HUDEP-2 (cell line): Measurements from ENCODE around the gene EXOC6B.

ENCODE experiments used
- DNase-seq, 76 experiments: peaks; one replicate each; lab custom pipeline; 2025; ENCODE audit not compliant: unreplicated experiment in 76 of 76; lab: John Stamatoyannopoulos, UW

The EXOC6B gene

DNA sequence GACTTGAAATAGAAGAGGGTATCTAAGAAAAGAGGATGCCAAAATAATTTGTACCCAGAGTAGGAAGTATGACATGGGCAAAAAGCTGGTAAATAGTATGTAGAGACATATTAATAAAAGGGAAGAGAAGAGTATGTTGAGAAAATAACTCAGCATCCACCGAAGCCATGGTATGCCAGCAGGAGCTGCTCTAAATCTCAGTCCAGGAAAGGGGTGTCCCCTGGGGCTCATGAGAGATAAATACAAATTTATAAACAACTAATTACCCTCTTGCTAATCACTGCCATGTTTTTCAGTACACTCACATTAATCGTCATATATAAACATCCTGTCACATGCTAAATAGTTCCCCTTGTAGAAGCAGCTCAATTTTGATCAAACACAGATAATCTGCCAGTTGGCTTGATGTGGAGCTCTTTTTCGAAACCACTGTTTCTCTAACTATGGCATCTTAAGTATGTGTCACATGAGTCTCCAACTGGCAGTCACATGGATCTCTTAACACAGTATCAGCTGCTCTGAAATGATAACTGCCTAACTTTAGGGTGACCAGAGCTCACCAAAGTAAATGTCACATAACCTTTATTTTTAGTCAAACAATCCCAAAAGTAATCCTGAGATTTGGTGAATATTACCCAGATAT lies 31.9 kb downstream of the EXOC6B start:
- peak in 24 of 76 experiments; percentile 2 to 66 (median 38) for DNase-seq

DNA sequence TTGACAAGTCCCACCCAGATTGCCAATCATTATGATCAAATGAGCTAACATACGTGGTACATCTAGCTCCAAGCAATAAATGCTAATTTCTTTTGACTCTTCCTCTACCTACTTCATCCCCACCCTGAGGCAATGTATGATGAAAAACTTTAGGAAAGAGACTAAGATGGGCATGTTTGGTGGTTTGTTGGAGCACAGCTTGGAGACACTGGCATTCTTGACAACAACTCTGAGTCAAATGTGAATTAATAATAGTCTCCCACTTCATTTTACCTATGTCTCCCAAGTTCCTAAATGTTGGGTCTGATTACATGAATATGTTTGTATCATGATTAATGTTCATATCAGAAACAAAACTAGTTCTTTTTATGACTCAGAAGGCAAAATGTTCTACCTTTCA lies 36.6 kb downstream of the EXOC6B start:
- DNase-seq: no peak

DNA sequence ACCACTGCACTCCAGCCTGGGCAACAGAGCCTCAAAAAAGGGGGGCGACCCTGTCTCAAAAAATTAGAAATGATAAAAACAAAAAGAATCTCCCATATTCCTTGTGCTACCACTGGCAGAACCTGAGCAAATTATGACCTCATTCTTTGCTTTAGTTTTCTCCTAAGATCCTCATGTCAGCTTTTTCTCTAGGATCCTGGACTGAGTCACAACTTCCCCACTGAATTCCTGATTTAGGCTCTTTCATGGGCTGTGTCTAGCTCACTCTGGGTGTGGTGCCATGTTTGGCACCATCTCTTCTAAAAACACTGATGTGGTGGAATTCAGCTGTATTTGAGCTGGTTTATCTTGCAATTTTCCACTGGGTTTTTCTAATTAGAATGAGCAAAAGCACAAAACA lies 37.1 kb downstream of the EXOC6B start:
- no peak for DNase-seq

DNA sequence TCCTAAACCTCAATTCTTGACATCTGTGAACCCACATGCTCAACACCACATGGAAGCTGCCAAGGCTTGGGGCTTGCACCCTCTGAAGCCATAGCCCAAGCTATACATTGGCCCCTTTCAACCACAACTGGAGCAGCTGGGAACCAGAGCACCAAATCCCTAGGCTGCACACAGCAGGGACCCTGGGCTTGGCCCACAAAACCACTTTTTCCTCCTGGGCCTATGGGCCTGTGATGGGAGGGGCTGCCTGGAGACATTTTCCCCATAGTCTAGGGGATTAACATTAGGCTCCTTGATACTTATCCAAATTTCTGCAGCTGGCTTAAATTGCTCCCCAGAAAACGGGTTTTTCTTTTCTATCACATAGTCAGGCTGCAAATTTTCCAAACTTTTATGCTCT lies 40.3 kb downstream of the EXOC6B start:
- DNase-seq: no peak

DNA sequence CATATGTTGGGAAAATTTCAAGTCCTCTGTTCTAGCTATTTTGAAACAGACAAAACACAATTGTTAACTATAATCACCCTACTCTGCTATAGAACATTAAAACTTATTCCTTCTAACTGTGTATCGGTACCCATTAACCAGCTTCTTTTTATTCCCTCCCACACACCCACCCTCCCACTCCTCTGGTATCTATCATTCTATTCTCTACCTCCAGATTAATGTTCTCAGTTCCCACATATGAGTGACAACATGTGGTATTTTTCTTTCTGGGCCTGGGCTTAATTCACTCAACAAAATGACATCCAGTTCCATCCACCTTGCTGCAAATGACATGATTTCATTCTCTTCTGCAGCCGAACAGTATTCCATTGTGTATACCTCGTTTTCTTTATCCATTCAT lies 43.3 kb downstream of the EXOC6B start:
- DNase-seq: no peak

DNA sequence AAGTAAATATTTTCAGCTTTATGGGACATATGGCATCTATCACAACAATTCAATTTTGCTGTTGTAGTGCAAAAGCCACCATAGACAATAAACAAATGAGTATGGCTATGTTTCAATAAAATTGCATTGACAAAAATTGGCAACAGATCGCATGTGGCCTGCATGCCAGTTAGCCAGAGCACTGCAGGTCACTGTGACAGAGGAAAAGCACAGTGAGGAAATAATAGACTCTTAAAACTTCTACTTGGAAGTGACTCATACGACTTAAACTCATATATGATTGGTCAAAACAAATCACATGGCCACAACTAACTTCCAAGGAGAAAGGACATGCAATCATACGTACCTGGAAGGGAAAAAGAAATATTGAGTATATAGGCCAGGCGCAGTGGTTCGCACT lies 44.4 kb downstream of the EXOC6B start:
- DNase-seq: no peak

DNA sequence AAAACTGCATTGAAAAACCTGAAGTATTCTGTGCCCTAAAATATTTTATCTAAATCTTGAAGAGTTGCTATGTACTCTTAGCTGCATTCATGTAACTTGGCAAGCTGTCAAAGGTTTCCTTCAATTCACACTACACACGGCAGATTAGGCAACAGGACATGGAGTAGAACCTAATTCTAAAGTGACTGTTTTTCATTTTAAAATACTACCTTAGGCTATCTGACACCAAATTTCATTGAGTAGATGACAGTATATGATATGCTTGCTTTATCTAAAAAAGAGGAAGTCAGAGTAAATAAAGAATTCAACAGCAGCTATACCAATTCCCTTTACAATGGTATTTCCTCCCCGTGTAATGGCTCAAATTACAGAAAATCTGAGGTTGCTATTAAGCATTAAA lies 45.4 kb downstream of the EXOC6B start:
- peak in 11 of 76 experiments; percentile 4 to 43 (median 20) for DNase-seq

DNA sequence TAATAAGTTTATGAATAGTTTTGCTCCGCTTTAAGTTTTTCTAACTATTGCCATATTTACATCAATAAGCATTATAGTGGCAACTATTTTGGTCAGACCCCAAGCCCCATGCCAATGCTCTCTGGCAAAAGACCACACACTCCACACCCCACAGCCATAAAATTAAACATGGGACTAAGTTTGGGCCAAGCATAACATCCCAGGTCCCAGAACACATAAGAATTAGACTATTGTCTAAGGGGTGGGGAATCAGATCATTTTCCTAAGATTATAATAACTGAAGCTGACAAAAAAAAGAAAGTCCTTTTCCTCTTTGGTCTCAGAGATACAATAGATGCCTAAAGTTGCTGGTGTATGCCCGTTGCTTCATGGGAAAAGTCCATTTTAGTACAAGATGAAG lies 46.3 kb downstream of the EXOC6B start:
- no peak for DNase-seq

DNA sequence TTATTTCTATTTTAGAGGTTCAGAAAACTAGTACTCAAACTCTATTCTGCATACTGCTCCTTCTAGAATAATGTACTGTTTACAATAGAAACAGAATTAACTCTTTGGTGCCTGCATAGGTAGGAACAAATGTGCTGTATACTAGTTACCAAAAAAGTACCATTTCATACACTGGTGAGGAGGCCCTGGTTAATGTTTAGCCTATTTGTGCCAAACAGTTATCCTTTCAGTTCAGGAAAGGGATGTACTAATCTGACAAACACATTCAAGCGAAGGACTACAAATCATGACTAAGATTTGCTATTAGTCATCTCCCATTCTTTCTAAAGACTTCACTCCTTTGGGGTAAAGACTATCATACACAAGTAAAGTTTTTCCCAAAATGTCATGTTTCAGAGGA lies 47.4 kb downstream of the EXOC6B start:
- DNase-seq: no peak

DNA sequence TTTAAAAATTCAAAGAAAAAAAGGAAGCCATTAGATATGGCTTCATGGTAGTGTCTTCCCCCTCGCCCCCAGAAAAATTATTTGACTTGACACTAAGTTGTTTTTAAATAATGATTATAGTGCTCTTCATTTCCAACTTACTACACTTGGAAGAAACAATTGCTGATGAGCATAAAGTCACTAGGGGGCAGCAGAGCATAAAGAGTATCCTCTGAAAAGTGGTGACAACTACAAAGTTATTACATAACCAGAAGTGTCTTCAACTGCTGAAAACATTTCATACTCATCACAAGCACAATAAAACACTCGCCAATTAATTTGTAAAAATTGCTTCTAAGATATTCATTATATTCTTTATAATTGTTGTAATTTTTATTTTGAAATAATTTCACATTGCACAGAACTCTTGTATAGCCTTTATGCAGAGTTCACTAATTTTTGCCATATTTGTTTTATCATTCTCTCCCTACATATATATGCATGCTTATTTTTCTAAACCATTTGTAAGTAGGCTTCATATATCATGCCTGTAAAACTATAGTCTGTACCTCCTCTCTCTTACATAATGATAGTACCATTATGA lies 54.9 kb downstream of the EXOC6B start:
- peak in 46 of 76 experiments; percentile 2 to 71 (median 36) for DNase-seq

DNA sequence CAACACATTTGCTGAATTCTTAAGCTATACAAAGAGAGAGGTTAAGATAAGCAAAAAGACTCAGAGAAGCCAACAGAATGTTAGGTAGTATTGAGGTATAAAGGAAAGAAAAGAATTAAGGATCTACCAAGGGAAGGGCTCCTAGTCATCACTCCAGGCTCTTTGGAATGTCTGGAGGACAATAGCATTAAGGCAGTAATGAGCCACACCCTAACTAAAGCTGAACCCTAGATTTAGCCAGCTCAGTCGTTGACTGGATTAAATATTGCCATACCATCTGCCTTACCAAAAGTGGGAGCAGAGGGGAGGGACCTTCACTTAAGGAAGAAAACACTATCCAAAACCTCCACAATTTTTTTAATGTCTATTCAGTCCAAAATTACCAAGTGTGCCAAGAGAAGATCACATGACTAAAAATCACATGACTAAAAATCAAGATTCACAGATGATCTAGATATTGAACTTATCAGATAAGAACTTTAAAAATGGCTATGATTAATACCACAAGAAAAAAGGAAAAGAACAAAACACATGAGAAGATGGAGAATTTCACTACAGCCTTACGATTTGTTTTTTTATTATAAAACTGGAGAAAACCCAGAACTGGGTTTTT lies 59.7 kb downstream of the EXOC6B start:
- no peak for DNase-seq

DNA sequence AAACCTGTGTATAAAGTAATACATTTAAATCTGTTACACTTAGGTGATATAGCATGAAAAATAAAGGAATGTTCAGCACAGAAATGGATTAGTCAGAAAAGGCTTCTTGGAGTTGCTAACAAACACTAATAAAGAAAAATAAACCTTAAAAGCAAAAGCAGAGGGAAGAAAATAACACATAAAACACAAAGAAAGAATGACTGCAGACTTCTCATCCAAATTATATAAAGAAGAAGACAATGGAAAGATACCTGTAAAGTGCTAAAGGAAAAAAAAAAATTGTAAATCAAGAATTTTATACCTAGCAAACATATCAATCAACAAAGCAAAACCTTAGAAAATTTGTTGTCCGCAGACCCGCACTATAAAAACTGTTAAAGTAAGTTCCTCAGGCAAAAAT lies 63.6 kb downstream of the EXOC6B start:
- no peak for DNase-seq

DNA sequence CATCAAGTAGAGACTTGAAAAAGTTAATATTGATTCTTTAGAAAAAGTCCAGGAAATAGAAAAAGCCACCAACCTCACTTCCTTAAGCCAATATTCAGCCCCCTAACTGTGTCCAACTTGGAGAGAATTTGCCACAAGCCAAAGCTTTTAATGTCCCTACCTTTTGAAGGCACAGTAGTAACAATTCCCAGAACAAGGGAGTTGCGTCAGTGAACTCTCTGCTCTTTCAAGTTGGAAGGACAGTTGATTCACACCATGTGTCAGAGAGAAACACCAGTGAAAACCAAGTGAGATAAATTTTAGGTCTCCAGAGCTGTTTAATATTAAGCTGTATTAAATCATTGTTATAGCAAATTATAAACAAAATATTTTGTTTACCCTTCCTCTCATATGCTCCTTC lies 66.1 kb downstream of the EXOC6B start:
- DNase-seq: no peak

DNA sequence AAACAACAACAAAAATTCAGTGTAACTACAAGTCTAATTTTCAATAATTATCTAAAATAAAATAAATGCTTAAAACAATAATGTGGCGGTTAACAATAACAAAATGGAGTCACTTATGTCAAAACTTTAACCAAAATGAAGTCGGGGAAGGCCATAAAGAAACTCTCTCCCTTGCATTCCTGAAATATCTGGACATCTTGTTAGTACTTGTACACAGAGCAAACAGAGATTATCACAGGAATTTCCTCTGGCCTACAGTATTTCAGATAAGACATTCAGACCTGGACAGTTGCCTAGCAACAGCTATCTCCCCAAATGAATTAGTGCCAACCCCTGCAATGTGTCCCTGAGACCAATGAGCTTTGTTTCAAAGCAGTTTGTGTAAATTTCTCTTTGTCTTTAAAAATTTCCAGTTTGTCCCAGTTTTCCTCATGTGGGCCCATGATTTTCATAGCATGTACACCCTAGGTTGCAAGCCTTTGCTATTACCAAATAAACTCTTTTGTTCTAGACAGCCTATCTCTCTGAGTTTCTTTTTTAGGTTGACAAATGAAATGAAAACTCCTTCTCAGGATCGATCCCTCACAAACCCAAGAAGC lies 68.6 kb downstream of the EXOC6B start:
- peak in 51 of 76 experiments; percentile 1 to 81 (median 40) for DNase-seq

DNA sequence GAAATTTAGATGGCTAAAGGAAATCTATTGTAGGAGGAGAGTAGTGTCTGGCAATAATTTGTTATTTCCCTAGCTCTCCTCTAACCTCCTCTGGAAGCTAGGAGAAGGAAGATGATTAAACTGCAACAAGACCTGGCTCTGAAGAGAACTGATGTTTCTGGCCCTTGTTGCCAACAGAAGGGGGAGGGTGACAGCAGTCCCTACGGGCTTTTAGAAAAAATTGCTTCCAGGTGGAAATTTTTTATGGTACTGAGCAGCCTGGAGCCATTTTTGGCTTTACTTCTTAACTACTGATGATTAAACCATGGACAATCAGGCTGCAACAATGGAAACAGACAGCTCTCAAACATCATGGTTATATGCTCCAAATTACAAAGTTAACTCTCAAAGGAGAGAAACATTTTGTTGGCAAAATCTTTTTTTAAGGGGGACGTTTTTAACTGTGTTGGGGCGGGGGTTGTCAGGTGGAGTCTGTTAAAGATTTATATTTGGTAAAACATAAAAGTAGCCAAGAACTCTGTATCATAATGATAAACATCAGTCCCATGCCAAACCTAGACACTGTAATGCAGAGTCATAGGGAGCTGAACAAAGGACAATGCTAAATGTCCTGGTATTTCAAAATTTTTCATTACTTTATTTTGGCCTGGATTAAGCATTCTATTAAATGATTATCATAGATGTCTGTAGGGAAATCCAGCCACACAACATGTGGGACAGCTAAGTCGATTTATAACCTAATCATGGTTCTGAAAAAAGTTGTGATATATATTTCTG lies 70.0 kb downstream of the EXOC6B start:
- DNase-seq: no peak

DNA sequence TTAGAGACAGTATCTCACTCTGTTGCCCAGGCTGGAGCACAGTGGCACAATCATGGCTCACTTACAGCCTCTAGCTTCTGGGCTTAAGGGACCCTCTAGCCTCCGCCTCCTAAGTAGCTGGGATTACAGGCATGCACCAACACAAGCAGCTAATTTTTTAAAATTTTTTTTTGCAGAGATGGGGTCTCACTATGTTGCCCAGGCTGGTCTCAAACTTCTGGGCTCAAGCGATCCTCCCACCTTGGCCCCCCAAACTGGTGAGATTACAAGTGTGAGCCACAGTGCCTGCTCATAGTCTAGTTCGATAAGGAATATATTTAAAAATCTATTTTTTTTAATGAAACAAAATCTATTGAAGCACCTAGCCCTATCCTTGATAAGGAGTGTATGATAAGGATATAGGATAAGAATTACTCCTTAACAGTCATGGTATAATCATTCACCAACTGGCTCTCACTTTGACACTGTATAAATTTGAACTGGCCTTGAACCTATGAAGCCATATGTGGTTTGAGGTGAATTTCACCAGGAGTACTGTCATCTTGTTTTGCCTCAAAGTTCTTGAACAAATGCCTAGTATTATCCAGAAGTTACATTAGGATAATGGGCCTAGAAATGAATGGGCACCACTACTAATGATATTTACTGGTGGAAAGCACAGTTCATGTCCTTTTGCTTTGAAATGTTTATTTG lies 71.1 kb downstream of the EXOC6B start:
- no peak for DNase-seq

DNA sequence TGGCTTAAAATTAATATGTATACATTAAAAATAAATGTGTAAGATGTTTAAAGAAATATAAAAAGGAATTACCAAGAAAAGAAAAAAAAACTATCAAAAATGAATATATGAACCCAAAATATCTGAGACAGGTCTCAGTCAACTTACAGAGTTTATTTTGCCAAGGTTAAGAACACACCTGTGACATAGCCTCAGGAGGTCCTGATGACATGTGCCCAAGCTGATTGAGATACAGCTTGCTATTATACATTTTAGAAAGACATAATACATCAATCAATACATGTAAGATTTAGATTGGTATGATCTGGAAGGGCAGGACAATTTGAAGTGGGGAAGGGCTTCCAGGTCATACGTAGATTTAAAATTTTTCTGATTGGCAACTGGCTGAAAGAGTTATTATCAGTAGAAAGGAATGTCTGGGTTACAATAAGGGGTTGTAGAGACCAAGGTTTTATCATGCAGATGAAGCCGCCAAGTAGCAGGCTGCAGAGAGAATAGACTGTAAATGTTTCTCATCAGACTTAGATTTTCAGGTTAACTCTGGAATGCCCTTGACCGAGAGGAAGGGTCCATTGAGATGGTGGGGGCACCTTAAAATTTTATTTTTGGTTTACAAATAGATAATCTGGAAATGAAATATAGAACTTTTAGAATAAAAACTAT lies 74.7 kb downstream of the EXOC6B start:
- DNase-seq: no peak

DNA sequence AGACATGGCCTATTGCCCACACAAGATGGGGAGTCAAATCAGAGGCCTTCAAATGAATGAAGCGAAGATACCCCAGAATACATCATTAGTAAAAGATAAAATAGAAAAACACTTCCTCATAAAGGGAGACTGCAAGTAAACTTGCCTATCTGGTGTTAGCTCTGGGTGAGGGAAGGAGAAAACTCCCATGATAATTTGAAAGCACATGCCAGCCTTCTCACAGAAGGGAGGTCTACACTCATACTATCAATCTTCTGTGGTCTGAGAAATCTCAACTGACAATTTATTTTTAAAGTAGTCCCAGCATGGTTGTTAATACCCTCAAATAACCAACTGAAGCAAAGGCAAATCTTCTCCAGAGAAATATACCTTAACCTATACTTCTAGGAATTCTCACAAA lies 75.4 kb downstream of the EXOC6B start:
- DNase-seq: no peak

DNA sequence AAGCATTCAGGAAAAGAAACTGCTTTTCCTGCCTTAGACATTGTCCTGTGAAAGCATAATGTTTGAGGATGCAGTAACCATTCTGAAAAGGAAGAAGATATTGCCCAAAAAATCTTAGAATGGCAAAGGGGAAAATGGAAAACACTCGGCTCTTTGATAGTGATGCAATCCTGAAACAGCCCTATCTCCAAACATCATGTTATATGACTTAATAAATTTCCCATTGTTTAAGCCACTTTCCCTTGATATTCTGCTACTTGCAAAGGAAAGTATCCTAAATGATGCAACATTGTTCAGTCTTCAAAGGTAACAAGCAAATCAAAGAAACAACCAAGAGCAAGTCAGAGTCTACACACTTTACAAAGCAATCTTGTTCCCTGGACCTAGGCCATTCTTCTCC lies 78.5 kb downstream of the EXOC6B start:
- no peak for DNase-seq
